ENCODE results near the gene FAM185A. TPM values are rescaled to one million over a fixed set of nuclear protein-coding genes. Genes with fewer than 3 reads are reported as not detected.
"Not testable (repeated sequence)": the region's sequence is repeated elsewhere in the genome, so short reads cannot be mapped to it uniquely, and the experiment has no call there.

FAM185A gene
- total RNA-seq, 4 donors from 2014 or later = 12.4 to 41.9 (median 16.9) TPM

DNA sequence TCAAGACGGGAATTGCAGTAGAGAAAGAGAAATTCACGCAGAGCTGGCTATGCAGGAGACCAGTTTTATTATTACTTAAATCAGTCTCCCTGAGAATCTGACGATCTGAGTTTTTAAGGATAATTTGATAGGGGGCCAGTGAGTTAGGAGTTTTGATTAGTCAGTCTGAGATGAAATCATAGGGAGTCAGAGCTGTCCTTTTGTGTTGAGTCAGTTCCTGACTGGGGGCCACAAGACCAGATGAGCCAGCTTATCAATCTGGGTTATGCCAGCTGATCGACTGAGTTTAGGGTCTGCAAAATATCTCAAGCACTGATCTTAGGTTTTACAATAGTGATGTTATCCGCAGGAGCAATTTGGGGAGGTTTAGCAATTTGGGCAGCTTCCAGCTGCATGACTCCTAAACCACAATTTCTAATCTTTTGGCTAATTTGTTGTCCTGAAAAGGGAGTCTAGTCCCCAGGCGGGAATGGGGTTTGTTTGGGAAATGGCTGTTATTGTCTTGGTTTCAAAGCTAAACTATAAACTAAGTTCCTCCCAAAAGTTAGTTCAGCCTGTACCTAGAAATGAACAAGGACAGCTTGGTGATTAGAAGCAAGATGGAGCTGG lies 47.3 kb downstream of the FAM185A start:
- not testable (repeated sequence) for H3K4me1 ChIP-seq; DNase-seq (ENCODE audit: low spot score in 2 of 2); H3K27me3 ChIP-seq; H3K36me3 ChIP-seq; H3K4me3 ChIP-seq; H3K27ac ChIP-seq; H3K9me3 ChIP-seq
- 96% methylated on average over 2 of the region's 6 CpGs for WGBS

DNA sequence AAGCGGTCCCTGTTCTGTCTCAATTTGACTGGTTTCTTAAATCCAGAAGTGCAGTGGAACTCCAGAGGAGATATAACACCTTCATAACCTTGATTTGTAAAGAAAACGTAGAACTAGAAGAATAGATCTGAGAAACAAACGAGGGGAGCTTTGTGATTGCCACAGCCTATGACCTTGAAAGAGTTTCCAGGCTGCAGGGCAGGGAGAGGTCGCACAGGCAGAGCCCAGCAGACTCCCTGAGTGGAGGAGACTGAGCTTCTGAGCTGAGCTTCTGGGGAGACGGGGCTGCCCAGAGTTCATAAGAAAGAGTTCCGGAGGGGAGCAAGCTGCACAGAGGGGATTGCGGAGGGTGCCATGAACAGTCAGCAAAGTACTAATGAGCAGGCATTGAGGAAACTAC lies 57.8 kb downstream of the FAM185A start:
- no peaks in the 10 kb centered on the region for H3K27me3 ChIP-seq
- no peak overlapping the region for H3K27ac ChIP-seq
- no peaks in the 10 kb centered on the region for H3K9me3 ChIP-seq
- no peak for DNase-seq (ENCODE audit: low spot score in 2 of 2)
- WGBS = 85% methylated on average over 7 of the region's 7 CpGs
- H3K4me1 ChIP-seq = no peaks in the 10 kb centered on the region
- no peak overlapping the region for H3K4me3 ChIP-seq
- H3K36me3 ChIP-seq = peaks cover 15% of the 10 kb centered on the region
- TF ChIP-seq CTCF (IDR thresholded peaks at IDR 0.05) = no peak
- TF ChIP-seq POLR2AphosphoS5 (IDR thresholded peaks at IDR 0.05) = no peak
- no peak for TF ChIP-seq EP300 (IDR thresholded peaks at IDR 0.05)
- TF ChIP-seq POLR2A (IDR thresholded peaks at IDR 0.05) = no peak

- Histone ChIP-seq H3K27ac (no peak overlapping the region), H3K4me1 (no peaks in the 10 kb centered on the region), H3K27me3 (no peaks in the 10 kb centered on the region), H3K9me3 (no peaks in the 10 kb centered on the region), H3K36me3 (peaks cover 15% of the 10 kb centered on the region), H3K4me3 (no peak overlapping the region)
- DNase-seq (ENCODE audit: low spot score in 2 of 2) = no peak
- no peak for TF ChIP-seq POLR2A (IDR thresholded peaks at IDR 0.05)
- no peak for TF ChIP-seq EP300 (IDR thresholded peaks at IDR 0.05)
- TF ChIP-seq CTCF (IDR thresholded peaks at IDR 0.05) = no peak
- TF ChIP-seq POLR2AphosphoS5 (IDR thresholded peaks at IDR 0.05) = no peak
These were observed 62.1 kb downstream of the FAM185A start for GRCh38 chr7:102810916-102811315.

- TF ChIP-seq POLR2A (IDR thresholded peaks at IDR 0.05) (no peak), POLR2AphosphoS5 (IDR thresholded peaks at IDR 0.05) (no peak), EP300 (IDR thresholded peaks at IDR 0.05) (no peak), CTCF (IDR thresholded peaks at IDR 0.05) (no peak)
These were observed 63.3 kb downstream of the FAM185A start for GRCh38 chr7:102811942-102812678.

DNA sequence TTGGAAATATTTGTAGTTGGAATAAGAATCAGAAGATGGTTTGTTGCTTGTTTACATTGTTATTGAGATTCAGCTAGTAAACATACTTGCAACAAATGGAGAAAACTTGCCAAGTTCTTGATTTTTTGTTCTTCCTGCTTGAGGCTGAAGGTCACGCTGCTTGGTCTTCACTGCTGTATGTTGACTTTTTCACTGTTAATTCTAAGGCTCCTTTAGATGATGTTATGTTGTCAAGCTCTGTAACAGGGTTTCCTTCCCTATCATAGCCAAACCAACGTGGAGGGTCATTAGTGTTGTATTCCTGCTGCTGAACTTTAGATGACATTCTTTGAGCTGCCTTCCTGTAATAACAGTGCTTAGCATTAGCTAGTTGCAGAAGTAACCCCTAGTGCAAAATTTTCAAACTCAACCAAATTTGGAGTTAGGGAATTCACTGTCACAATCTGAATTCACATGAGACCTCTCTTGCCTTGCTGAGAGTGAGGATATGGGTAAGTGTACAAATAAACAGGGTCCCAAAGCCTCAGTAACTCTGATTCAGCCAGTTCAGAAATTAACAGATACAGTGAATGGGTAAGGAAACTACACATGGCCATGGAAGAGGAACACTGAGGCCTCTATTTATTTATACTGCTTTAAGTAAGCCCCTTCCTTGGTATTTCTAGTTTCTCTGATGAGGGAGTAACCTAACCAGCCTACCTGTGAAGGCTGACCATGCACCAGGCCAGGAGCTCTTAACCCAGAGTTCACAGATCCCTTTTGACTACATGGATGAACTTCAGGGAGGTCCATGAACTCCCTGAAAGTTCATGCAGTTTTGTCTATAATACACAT lies 64.6 kb downstream of the FAM185A start:
- 76% methylated on average over 2 of the region's 2 CpGs for WGBS
- no peaks in the 10 kb centered on the region for H3K9me3 ChIP-seq
- no peaks in the 10 kb centered on the region for H3K27me3 ChIP-seq
- peaks cover 11% of the 10 kb centered on the region for H3K36me3 ChIP-seq
- no peaks in the 10 kb centered on the region for H3K4me1 ChIP-seq
- H3K27ac ChIP-seq = no peak overlapping the region
- no peak for TF ChIP-seq POLR2A (IDR thresholded peaks at IDR 0.05)
- TF ChIP-seq POLR2AphosphoS5 (IDR thresholded peaks at IDR 0.05) = no peak
- TF ChIP-seq CTCF (IDR thresholded peaks at IDR 0.05) = no peak
- no peak for TF ChIP-seq EP300 (IDR thresholded peaks at IDR 0.05)
- H3K4me3 ChIP-seq = no peak overlapping the region
- DNase-seq (ENCODE audit: low spot score in 2 of 2) = no peak

More at GRCh38 chr7:102811942-102812678, 63.3 kb downstream of the FAM185A start:
- 61% methylated on average over 8 of the region's 8 CpGs for WGBS
- no peaks in the 10 kb centered on the region for H3K9me3 ChIP-seq
- H3K4me3 ChIP-seq = no peak overlapping the region
- H3K4me1 ChIP-seq = no peaks in the 10 kb centered on the region
- DNase-seq (ENCODE audit: low spot score in 2 of 2) = no peak
- H3K27ac ChIP-seq = no peak overlapping the region
- H3K36me3 ChIP-seq = peaks cover 15% of the 10 kb centered on the region
- H3K27me3 ChIP-seq = no peaks in the 10 kb centered on the region

Measured in suprapubic skin (tissue), 4 donors.